Right lobe of liver (tissue), 4 donors: ENCODE results near the gene UVSSA.

Experiments
- POLR2A ChIP-seq: fragments of 450-650 bp; IDR thresholded peaks from one replicate; pipeline ENCODE4 v1.6.1; 2017; ENCODE audit warnings: antibody characterized with exemption, mild to moderate bottlenecking
- TF ChIP-seq, protein P1 (sequence below), 4 donors: fragments of 200-600 bp in 3 of 4; fragments of 450-650 bp in 1 of 4; IDR thresholded peaks; one replicate each; pipeline versions ENCODE4 v1.5.1 to v1.8.0; 2016 to 2022; ENCODE audit warnings: antibody characterized with exemption in 4 of 4, mild to moderate bottlenecking in 2 of 4
- donor health status: DM: no; HTN: no; CAD: no.
- donor health status: DM: no; HTN: no; CAD: no.
- donor health status: DM: no; HTN: yes; CAD: no.

DNA sequence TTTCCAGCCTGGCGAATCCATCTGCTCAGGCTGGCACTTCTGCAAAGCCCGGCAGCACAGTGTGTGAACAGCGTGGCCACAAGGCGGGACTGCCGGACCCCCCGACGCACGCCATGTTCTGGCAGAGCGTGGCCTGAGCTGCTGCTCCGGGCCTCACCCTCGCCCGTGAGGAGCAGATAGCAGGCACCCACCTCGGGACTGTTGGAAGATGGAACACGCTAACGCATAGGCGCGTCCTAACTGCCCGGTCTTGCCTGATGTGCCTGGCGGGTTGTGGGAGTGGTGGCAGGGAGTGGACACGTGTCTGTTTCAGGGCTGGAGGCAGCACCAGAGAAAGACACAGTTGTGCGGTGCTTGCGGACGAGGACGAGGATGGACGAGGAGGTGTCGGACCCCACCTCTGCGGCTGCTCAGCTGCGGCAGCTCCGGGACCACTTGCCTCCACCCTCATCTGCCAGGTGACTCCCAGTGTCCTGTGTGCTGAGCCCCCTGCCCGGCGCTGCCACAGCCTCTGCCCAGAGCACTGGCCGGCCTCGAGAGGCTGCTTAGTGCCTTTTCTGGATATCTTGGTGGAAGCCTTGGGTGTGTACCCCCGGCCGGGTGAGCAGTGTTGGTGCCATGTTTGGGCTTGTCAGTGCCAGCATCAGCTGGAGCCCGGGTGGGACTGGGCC is 28.2 kb downstream of the UVSSA start:
- TF ChIP-seq, protein P1, sequence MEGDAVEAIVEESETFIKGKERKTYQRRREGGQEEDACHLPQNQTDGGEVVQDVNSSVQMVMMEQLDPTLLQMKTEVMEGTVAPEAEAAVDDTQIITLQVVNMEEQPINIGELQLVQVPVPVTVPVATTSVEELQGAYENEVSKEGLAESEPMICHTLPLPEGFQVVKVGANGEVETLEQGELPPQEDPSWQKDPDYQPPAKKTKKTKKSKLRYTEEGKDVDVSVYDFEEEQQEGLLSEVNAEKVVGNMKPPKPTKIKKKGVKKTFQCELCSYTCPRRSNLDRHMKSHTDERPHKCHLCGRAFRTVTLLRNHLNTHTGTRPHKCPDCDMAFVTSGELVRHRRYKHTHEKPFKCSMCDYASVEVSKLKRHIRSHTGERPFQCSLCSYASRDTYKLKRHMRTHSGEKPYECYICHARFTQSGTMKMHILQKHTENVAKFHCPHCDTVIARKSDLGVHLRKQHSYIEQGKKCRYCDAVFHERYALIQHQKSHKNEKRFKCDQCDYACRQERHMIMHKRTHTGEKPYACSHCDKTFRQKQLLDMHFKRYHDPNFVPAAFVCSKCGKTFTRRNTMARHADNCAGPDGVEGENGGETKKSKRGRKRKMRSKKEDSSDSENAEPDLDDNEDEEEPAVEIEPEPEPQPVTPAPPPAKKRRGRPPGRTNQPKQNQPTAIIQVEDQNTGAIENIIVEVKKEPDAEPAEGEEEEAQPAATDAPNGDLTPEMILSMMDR (IDR thresholded peaks at IDR 0.05) = no peak
- no peak for TF ChIP-seq POLR2A
